HG02870 (cell line): ENCODE measurements around the gene PMF1.

ENCODE experiments used
- ATAC-seq: cut with Tn5 transposase; IDR thresholded peaks from one replicate; pipeline ENCODE4 v1.9.1; 2021; ENCODE audit warnings: mild to moderate bottlenecking, moderate library complexity; ENCODE audit not compliant: unreplicated experiment

Gene PMF1

GRCh38 chr1:156233426-156234127 is 20.8 kb downstream of the PMF1 start:
- no peak for ATAC-seq

GRCh38 chr1:156236164-156236563 is 23.4 kb downstream of the PMF1 start:
- no peak for ATAC-seq

GRCh38 chr1:156238248-156238647 is 25.4 kb downstream of the PMF1 start:
- ATAC-seq = no peak

- ATAC-seq = no peak
These were observed 28.6 kb downstream of the PMF1 start for GRCh38 chr1:156241311-156241811.

- ATAC-seq = no peak
These were observed 29.1 kb downstream of the PMF1 start, which contains the start of gene BGLAP for GRCh38 chr1:156241926-156242325. TSS of gene BGLAP (plus strand) at chr1:156242184. CDS start at chr1:156242232, 48 bp downstream.

GRCh38 chr1:156242738-156243137 is 29.9 kb downstream of the PMF1 start:
- no peak for ATAC-seq

- no peak for ATAC-seq
These were observed 31.3 kb downstream of the PMF1 start for GRCh38 chr1:156244126-156244525.

- ATAC-seq = no peak
These were observed 31.9 kb downstream of the PMF1 start for GRCh38 chr1:156244712-156245111.

- no peak for ATAC-seq
These were observed 32.8 kb downstream of the PMF1 start for GRCh38 chr1:156245451-156246232.

GRCh38 chr1:156246241-156246780 is 33.5 kb downstream of the PMF1 start:
- no peak for ATAC-seq

GRCh38 chr1:156246781-156247459 is 34.1 kb downstream of the PMF1 start:
- no peak for ATAC-seq

GRCh38 chr1:156247460-156248322 is 34.9 kb downstream of the PMF1 start, which contains the start of gene PAQR6:
TSS of gene PAQR6 (minus strand) at chr1:156248056. CDS start at chr1:156246731, 1,325 bp downstream.
- ATAC-seq = no peak

GRCh38 chr1:156248323-156248683 is 35.5 kb downstream of the PMF1 start:
- ATAC-seq = no peak

- no peak for ATAC-seq
These were observed 36.8 kb downstream of the PMF1 start for GRCh38 chr1:156249593-156249992.

GRCh38 chr1:156251527-156251926 is 38.7 kb downstream of the PMF1 start:
- no peak for ATAC-seq

GRCh38 chr1:156253634-156254033 is 40.8 kb downstream of the PMF1 start:
- ATAC-seq = no peak

- ATAC-seq = no peak
These were observed 44.9 kb downstream of the PMF1 start for GRCh38 chr1:156257711-156258110.

GRCh38 chr1:156258859-156259258 is 46.1 kb downstream of the PMF1 start:
- no peak for ATAC-seq

- ATAC-seq = no peak
These were observed 47.0 kb downstream of the PMF1 start for GRCh38 chr1:156259805-156260204.

- no peak for ATAC-seq
These were observed 48.1 kb downstream of the PMF1 start for GRCh38 chr1:156260896-156261295.
